Cardiac septum (tissue), 1 donor: ENCODE measurements around the gene FRMD3. TPM values are rescaled to one million over a fixed set of nuclear protein-coding genes. Genes with fewer than 3 reads are reported as not detected.

Source experiments
- DNase-seq: peaks from one replicate; pipeline ENCODE4 v3.0.0-alpha.2; 2020; ENCODE audit warnings: low spot score
- intact Hi-C: fragments of 100-400 bp; cut with DNase I; formaldehyde crosslinking; loops from one replicate; pipeline ENCODE4 v1.14.0; 2022
- total RNA-seq: library from RNA; stranded (reverse); fragmentation: NEBNext Ultra II Directional; extraction: Animal tissue kit (Norgen Biotek cat#: 25700); gene quantifications from one replicate; pipeline ENCODE4 v1.2.1, GENCODE V29; 2021
- donor health status: DM: no; HTN: no; CAD: no.

The FRMD3 gene
- total RNA-seq, 1 donor from 2014 or later, result 123 TPM

- intact Hi-C loops, result no loop called here
- DNase-seq, result no peak
Measured at GRCh38 chr9:83220730-83221129, 317.5 kb downstream of the FRMD3 start.

GRCh38 chr9:83219924-83220438 is 318.2 kb downstream of the FRMD3 start:
- intact Hi-C loops, result loop anchor here (2.0 to 5.0 kb wide), 3 partner anchors 47 to 319 kb away; partner anchors contain the start of gene FRMD3

GRCh38 chr9:83219154-83219923 is 318.9 kb downstream of the FRMD3 start:
- intact Hi-C loops, result loop anchor here (2.0 to 5.0 kb wide), 3 partner anchors 48 to 319 kb away; partner anchors contain the start of gene FRMD3
- peak; percentile 88 for DNase-seq

More at GRCh38 chr9:83219924-83220438, 318.2 kb downstream of the FRMD3 start:
- no peak for DNase-seq

GRCh38 chr9:83218411-83219090 is 319.6 kb downstream of the FRMD3 start:
- intact Hi-C loops, result loop anchor here (2.0 to 5.0 kb wide), 3 partner anchors 49 to 320 kb away; partner anchors contain the start of gene FRMD3
- DNase-seq, result no peak

- no peak for DNase-seq
- intact Hi-C loops, result no loop called here
Measured at GRCh38 chr9:83209188-83209731, 328.9 kb downstream of the FRMD3 start.

GRCh38 chr9:83208065-83208850 is 329.9 kb downstream of the FRMD3 start:
- intact Hi-C loops, result no loop called here

GRCh38 chr9:83204047-83204446 is 334.2 kb downstream of the FRMD3 start:
- intact Hi-C loops, result no loop called here
- DNase-seq, result no peak

More at GRCh38 chr9:83208065-83208850, 329.9 kb downstream of the FRMD3 start:
- no peak for DNase-seq

GRCh38 chr9:83200531-83200930 is 337.7 kb downstream of the FRMD3 start:
- intact Hi-C loops, result no loop called here
- DNase-seq, result no peak

GRCh38 chr9:83199832-83200231 is 338.4 kb downstream of the FRMD3 start:
- intact Hi-C loops, result loop anchor here (1.0 to 5.0 kb wide), 2 partner anchors 344 to 402 kb away; no protein-coding TSS in a partner anchor
- no peak for DNase-seq

- no peak for DNase-seq
Measured at GRCh38 chr9:83199240-83199639, 339.0 kb downstream of the FRMD3 start.

GRCh38 chr9:83198371-83198770 is 339.8 kb downstream of the FRMD3 start:
- no peak for DNase-seq
- intact Hi-C loops, result loop anchor here (5.0 kb wide), 1 partner anchor 404 kb away; no protein-coding TSS in a partner anchor

More at GRCh38 chr9:83199240-83199639, 339.0 kb downstream of the FRMD3 start:
- intact Hi-C loops, result loop anchor here (1.0 to 5.0 kb wide), 2 partner anchors 345 to 403 kb away; no protein-coding TSS in a partner anchor

GRCh38 chr9:83197591-83197990 is 340.6 kb downstream of the FRMD3 start:
- no peak for DNase-seq
- intact Hi-C loops, result loop anchor here (5.0 kb wide), 1 partner anchor 405 kb away; no protein-coding TSS in a partner anchor

- no peak for DNase-seq
- intact Hi-C loops, result loop anchor here (5.0 kb wide), 1 partner anchor 405 kb away; no protein-coding TSS in a partner anchor
Measured at GRCh38 chr9:83196946-83197345, 341.3 kb downstream of the FRMD3 start.

Other genes starting within 250 kb of the FRMD3 start
- gene IDNK, start 84.7 kb upstream of the FRMD3 start, total RNA-seq, result 5.4 TPM
- 107 TPM for gene UBQLN1, start 169.6 kb upstream of the FRMD3 start, total RNA-seq